Measurements from ENCODE around the gene DENND1C.

DENND1C gene

GRCh38 chr19:6421075-6422014 is 60.2 kb downstream of the DENND1C start:
- no peak overlapping the region for H3K4me3 ChIP-seq (ENCODE audit: low read depth, low read length)
- no peak for DNase-seq (ENCODE audit: low read depth)
- TF ChIP-seq CTCF (conservative IDR thresholded peaks at IDR 0.05; ENCODE audit: low read depth, low read length) = no peak

- DNase-seq (ENCODE audit: low read depth) = no peak
- no peak overlapping the region for H3K4me3 ChIP-seq (ENCODE audit: low read depth, low read length)
- no peak for TF ChIP-seq CTCF (conservative IDR thresholded peaks at IDR 0.05; ENCODE audit: low read depth, low read length)
Measured at GRCh38 chr19:6418562-6418932, 63.0 kb downstream of the DENND1C start.

- peak; percentile 54 for TF ChIP-seq CTCF (conservative IDR thresholded peaks at IDR 0.05; ENCODE audit: low read depth, low read length)
- peak; percentile 19 for DNase-seq (ENCODE audit: low read depth)
- no peak overlapping the region for H3K4me3 ChIP-seq (ENCODE audit: low read depth, low read length)
Measured at GRCh38 chr19:6417713-6418561, 63.6 kb downstream of the DENND1C start.
